A549 (cell line): Measurements from ENCODE around the gene RCSD1. TPM values are rescaled to one million over a fixed set of nuclear protein-coding genes. Genes with fewer than 3 reads are reported as not detected.
A peak's percentile ranks its signal among the peaks of the same experiment; 100 is the strongest.

ENCODE experiments used
- ATAC-seq, 2 experiments: fragments of 200-7000 bp in 1 of 2; fragments of >200 bp in 1 of 2; cut with Nextera tagmentation in 1 of 2; cut with Tn5 transposase in 1 of 2; 3 replicates each; pipeline versions ENCODE4 v1.8.0 to v1.9.1; 2018 to 2020; ENCODE audit warnings: mild to moderate bottlenecking in 1 of 2, moderate library complexity in 1 of 2
- CTCF ChIA-PET: fragments of 300-600 bp; sonication (Branson Sonifier 250); formaldehyde crosslinking; extraction: SDS; loops from one replicate; lab custom pipeline; 2021; ENCODE audit warnings: antibody characterized with exemption, inconsistent platforms; lab: Yijun Ruan, JAX
- POLR2A ChIA-PET: fragments of 350-600 bp; formaldehyde crosslinking; extraction: SDS; loops from one replicate; lab custom pipeline; 2021; ENCODE audit warnings: antibody characterized with exemption, inconsistent platforms; lab: Yijun Ruan, JAX
- DNase-seq, 2 experiments: peaks; one replicate each; pipeline versions ENCODE4 v3.0.0 to v3.0.0-alpha.2; 2011 to 2016; ENCODE audit warnings: low read depth in 1 of 2, low spot score in 1 of 2
- FAIRE-seq: peaks from 2 replicates; lab custom pipeline; 2011; peaks lifted over from hg19 to GRCh38; lab: Jason Lieb, UNC
- H3K27ac ChIP-seq, 2 experiments: fragments of >200 bp; sonication (Bioruptor Twin); formaldehyde crosslinking; 3 replicates each; pipeline ENCODE4 v1.5.1; 2016 to 2017
- H3K4me1 ChIP-seq: fragments of >200 bp; sonication (Bioruptor Twin); formaldehyde crosslinking; 3 replicates; pipeline ENCODE4 v1.6.1; 2016
- H3K4me2 ChIP-seq: fragments of >200 bp; sonication (Bioruptor Twin); formaldehyde crosslinking; 3 replicates; pipeline ENCODE4 v1.6.1; 2016
- H3K4me3 ChIP-seq: fragments of >200 bp; sonication (Bioruptor Twin); formaldehyde crosslinking; 3 replicates; pipeline ENCODE4 v1.5.1; 2016
- H3K9me3 ChIP-seq: fragments of >200 bp; sonication (Bioruptor Twin); formaldehyde crosslinking; 3 replicates; pipeline ENCODE4 v1.6.1; 2016
- CEBPB ChIP-seq, 2 experiments: fragments of >200 bp in 1 of 2; sonication (Bioruptor Twin) in 1 of 2; formaldehyde crosslinking in 1 of 2; IDR thresholded peaks; 2 replicates each; pipeline ENCODE4 v1.6.1; 2012 to 2016
- CHD2 ChIP-seq: fragments of 150-350 bp; IDR thresholded peaks from 2 replicates; pipeline ENCODE4 v1.6.1; 2014; ENCODE audit warnings: low read length; ENCODE audit not compliant: partially characterized antibody
- CHD4 ChIP-seq: fragments of 200-600 bp; sonication (generic); IDR thresholded peaks from 2 replicates; pipeline ENCODE4 v1.6.1; 2016; ENCODE audit warnings: antibody characterized with exemption, mild to moderate bottlenecking, borderline replicate concordance
- EHF ChIP-seq: fragments of 250-450 bp; sonication (Bioruptor Pico); IDR thresholded peaks from 2 replicates; pipeline ENCODE4 v1.5.0; 2020; ENCODE audit warnings: mild to moderate bottlenecking
- EP300 ChIP-seq, 2 experiments: fragments of >200 bp; sonication (Bioruptor Twin); formaldehyde crosslinking; IDR thresholded peaks; 2 replicates in 1 of 2; 3 replicates in 1 of 2; pipeline ENCODE4 v1.6.1; 2016 to 2017
- FOXS1 ChIP-seq: fragments of 250-450 bp; sonication (Bioruptor Pico); IDR thresholded peaks from 2 replicates; pipeline ENCODE4 v1.5.0; 2020; ENCODE audit warnings: mild to moderate bottlenecking, moderate library complexity
- HEYL ChIP-seq: fragments of 250-450 bp; sonication (Bioruptor Pico); IDR thresholded peaks from 2 replicates; pipeline ENCODE4 v1.8.0; 2021; ENCODE audit warnings: mild to moderate bottlenecking, moderate library complexity
- HOXB5 ChIP-seq: fragments of 250-450 bp; sonication (Bioruptor Pico); IDR thresholded peaks from 2 replicates; pipeline ENCODE4 v1.5.0; 2020; ENCODE audit warnings: mild to moderate bottlenecking, moderate library complexity
- JUNB ChIP-seq: fragments of >200 bp; sonication (Bioruptor Twin); formaldehyde crosslinking; IDR thresholded peaks from 2 replicates; pipeline ENCODE4 v1.6.1; 2016
- KDM1A ChIP-seq: fragments of 200-600 bp; sonication (generic); IDR thresholded peaks from 2 replicates; pipeline ENCODE4 v1.6.1; 2016; ENCODE audit warnings: low read depth, mild to moderate bottlenecking
- MAFK ChIP-seq: fragments of 450-650 bp; IDR thresholded peaks from 2 replicates; pipeline ENCODE4 v1.6.1; 2014; ENCODE audit not compliant: partially characterized antibody
- MAZ ChIP-seq: fragments of 150-350 bp; IDR thresholded peaks from 2 replicates; pipeline ENCODE4 v1.6.1; 2014; ENCODE audit warnings: antibody characterized with exemption, low read depth, low read length, borderline replicate concordance
- NFE2L2 ChIP-seq: fragments of 150-350 bp; conservative IDR thresholded peaks from 2 replicates; pipeline ENCODE4 v1.6.1; 2014; ENCODE audit warnings: low read length
- POLR2AphosphoS2 ChIP-seq: conservative IDR thresholded peaks from 2 replicates; pipeline ENCODE4 v1.6.1; 2012; ENCODE audit warnings: low read length, improper control_type of control experiment, inconsistent platforms
- RARB ChIP-seq: fragments of 250-450 bp; sonication (Bioruptor Pico); IDR thresholded peaks from 2 replicates; pipeline ENCODE4 v1.8.0; 2021; ENCODE audit warnings: mild to moderate bottlenecking, moderate library complexity
- RCOR1 ChIP-seq: fragments of 150-350 bp; IDR thresholded peaks from 2 replicates; pipeline ENCODE4 v1.6.1; 2014; ENCODE audit warnings: antibody characterized with exemption, low read length, low read depth
- RNF2 ChIP-seq: fragments of 200-600 bp; sonication (generic); IDR thresholded peaks from 2 replicates; pipeline ENCODE4 v1.6.1; 2016; ENCODE audit warnings: low read depth, mild to moderate bottlenecking, antibody characterized with exemption, moderate library complexity, borderline replicate concordance
- SMC3 ChIP-seq: fragments of >200 bp; sonication (Bioruptor Twin); formaldehyde crosslinking; IDR thresholded peaks from 3 replicates; pipeline ENCODE4 v1.6.1; 2018; ENCODE audit warnings: inconsistent platforms
- SREBF2 ChIP-seq: fragments of 450-650 bp; IDR thresholded peaks from 2 replicates; pipeline ENCODE4 v1.6.1; 2014; ENCODE audit warnings: mild to moderate bottlenecking, moderate library complexity
- TFCP2L1 ChIP-seq: fragments of 250-450 bp; sonication (Bioruptor Pico); IDR thresholded peaks from 2 replicates; pipeline ENCODE4 v1.5.0; 2021; ENCODE audit warnings: mild to moderate bottlenecking
- ZC3H11A ChIP-seq: fragments of 450-650 bp; IDR thresholded peaks from 2 replicates; pipeline ENCODE4 v1.6.1; 2014; ENCODE audit warnings: antibody characterized with exemption, mild to moderate bottlenecking
- ZFP36 ChIP-seq: fragments of 450-650 bp; IDR thresholded peaks from 2 replicates; pipeline ENCODE4 v1.6.1; 2014; ENCODE audit warnings: borderline replicate concordance; ENCODE audit not compliant: partially characterized antibody
- ZNF302 ChIP-seq: fragments of 250-450 bp; sonication (Bioruptor Pico); IDR thresholded peaks from 2 replicates; pipeline ENCODE4 v1.9.0; 2021; ENCODE audit warnings: inconsistent platforms, mild to moderate bottlenecking, moderate library complexity
- WGBS: methylation state at CpG from one replicate; pipeline ENCODE4 v1.1.6; 2017; ENCODE audit errors: missing lambda C conversion rate; 5-methylcytosine and 5-hydroxymethylcytosine counted together
- polyA plus RNA-seq, 4 experiments: library from polyadenylated mRNA; depleted of rRNA in 3 of 4; stranded (reverse); fragments of >200 nt; fragmentation: RNase III in 1 of 4; extraction: RNeasy Plus Mini Kit Qiagen cat#74134 plus additional on column Dnase treatment in 1 of 4; gene quantifications; 2 replicates in 3 of 4; 3 replicates in 1 of 4; pipeline ENCODE4 v1.2.3, GENCODE V29; 2011 to 2017
- TF ChIP-seq, protein P1 (sequence below): fragments of 450-650 bp; IDR thresholded peaks from 2 replicates; pipeline ENCODE4 v1.6.1; 2014; ENCODE audit warnings: antibody characterized with exemption
- TF ChIP-seq, protein P2 (sequence below): fragments of >200 bp; sonication (Bioruptor Twin); formaldehyde crosslinking; IDR thresholded peaks from 3 replicates; pipeline ENCODE4 v1.5.1; 2016
- TF ChIP-seq, protein P3 (sequence below): fragments of >200 bp; sonication (Bioruptor Twin); formaldehyde crosslinking; IDR thresholded peaks from 2 replicates; pipeline ENCODE4 v1.6.1; 2016
- TF ChIP-seq, protein P4 (sequence below): fragments of >200 bp; sonication (Bioruptor Twin); formaldehyde crosslinking; IDR thresholded peaks from 3 replicates; pipeline ENCODE4 v1.6.1; 2016
- TF ChIP-seq, protein P5 (sequence below): fragments of 250-450 bp; sonication (Bioruptor Pico); IDR thresholded peaks from 2 replicates; pipeline ENCODE4 v1.5.0; 2020; ENCODE audit warnings: low read depth, mild to moderate bottlenecking, moderate library complexity

The RCSD1 gene
- polyA plus RNA-seq, 2 of the 4 experiments (the other 2 are of a cell fraction), result not detected

DNA sequence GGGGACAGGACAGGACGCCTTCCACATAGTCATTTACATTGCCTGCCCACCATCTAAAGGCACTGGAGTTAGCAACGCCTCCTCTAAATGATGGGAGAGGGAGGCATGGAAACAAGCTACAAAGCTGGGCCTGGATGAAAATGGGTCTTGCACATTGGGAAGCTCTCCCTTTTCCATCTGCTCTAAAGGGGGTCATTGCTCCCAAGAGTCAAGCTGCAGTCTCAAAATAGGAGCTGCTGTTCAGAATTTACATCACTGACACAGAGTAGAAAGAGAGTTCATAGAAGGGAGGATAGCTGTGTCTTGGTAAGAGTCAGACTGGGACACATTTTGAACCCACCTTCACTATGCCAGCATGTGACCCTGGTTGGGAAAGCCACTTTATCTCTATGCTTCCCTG lies 26.6 kb downstream of the RCSD1 start:
- Histone ChIP-seq H3K27ac (no peak overlapping the region), H3K4me1 (peaks cover 8% of the 10 kb centered on the region), H3K4me3 (no peak overlapping the region), H3K4me2 (no peak overlapping the region), H3K9me3 (no peaks in the 10 kb centered on the region)
- ChIA-PET CTCF (interaction anchor here (0.9 to 2.4 kb wide), 3 partner anchors 31 to 270 kb away, joined by 3 to 8 read pairs (median 5); no protein-coding TSS in a partner anchor), POLR2A (no interaction called here)
- TF ChIP-seq SREBF2, result no peak
- DNase-seq (no peak), ATAC-seq (no peak), FAIRE-seq (no peak)
- 73% methylated on average over 2 of the region's 2 CpGs for WGBS

DNA sequence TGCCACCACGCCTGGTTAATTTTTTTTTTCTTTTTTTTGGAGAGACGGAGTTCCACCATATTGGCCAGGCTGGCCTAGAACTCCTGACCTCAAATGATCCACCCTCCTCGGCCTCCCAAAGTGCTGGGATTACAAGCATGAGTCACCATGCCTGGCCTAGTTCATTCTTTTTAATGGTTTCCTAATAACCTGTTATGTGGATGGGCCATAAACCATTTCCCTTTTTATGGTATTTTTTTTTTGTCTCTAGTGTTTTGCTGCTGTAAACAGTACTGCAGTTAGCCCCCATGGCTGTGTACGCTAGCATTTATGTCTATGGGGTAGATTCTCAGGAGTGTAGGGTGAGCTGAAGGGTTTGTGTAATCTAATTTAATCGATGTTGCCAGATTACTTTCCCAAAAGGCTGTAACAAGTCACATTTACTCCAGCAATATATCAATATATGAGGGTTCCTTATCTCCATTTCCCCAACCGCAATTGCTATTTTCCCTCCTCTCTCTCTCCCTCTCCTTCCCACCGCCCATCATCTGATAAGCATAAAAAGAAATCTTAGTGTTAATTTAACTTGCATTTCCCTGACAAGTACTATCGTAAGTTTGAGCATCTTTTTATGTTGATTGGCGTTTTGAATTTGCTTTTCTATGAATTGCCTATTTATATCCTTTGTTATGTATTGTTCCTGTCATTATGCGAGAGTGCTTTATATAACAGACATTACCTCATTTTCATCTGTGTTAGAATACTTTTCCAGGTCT lies 28.7 kb downstream of the RCSD1 start:
- ATAC-seq (no peak), FAIRE-seq (no peak), DNase-seq (no peak)
- H3K27ac ChIP-seq, result no peak overlapping the region
- no peak overlapping the region for H3K4me2 ChIP-seq
- POLR2A ChIA-PET, result no interaction called here
- CTCF ChIA-PET, result interaction anchor here (1.0 kb wide), 1 partner anchor 29 kb away, joined by 3 read pairs; no protein-coding TSS in a partner anchor
- H3K4me1 ChIP-seq, result peaks cover 29% of the 10 kb centered on the region
- no peaks in the 10 kb centered on the region for H3K9me3 ChIP-seq
- 79% methylated on average over 10 of the region's 10 CpGs for WGBS
- H3K4me3 ChIP-seq, result no peak overlapping the region
- TF ChIP-seq SREBF2 (no peak), JUNB (no peak), RCOR1 (no peak), NFE2L2 (no peak), SMC3 (no peak), TFCP2L1 (CRISPR knock-in tag) (no peak), CHD2 (no peak), ZFP36 (no peak), HEYL (no peak), CHD4 (no peak)
- TF ChIP-seq, protein P1, sequence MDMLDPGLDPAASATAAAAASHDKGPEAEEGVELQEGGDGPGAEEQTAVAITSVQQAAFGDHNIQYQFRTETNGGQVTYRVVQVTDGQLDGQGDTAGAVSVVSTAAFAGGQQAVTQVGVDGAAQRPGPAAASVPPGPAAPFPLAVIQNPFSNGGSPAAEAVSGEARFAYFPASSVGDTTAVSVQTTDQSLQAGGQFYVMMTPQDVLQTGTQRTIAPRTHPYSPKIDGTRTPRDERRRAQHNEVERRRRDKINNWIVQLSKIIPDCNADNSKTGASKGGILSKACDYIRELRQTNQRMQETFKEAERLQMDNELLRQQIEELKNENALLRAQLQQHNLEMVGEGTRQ, result no peak
- TF ChIP-seq, protein P2, sequence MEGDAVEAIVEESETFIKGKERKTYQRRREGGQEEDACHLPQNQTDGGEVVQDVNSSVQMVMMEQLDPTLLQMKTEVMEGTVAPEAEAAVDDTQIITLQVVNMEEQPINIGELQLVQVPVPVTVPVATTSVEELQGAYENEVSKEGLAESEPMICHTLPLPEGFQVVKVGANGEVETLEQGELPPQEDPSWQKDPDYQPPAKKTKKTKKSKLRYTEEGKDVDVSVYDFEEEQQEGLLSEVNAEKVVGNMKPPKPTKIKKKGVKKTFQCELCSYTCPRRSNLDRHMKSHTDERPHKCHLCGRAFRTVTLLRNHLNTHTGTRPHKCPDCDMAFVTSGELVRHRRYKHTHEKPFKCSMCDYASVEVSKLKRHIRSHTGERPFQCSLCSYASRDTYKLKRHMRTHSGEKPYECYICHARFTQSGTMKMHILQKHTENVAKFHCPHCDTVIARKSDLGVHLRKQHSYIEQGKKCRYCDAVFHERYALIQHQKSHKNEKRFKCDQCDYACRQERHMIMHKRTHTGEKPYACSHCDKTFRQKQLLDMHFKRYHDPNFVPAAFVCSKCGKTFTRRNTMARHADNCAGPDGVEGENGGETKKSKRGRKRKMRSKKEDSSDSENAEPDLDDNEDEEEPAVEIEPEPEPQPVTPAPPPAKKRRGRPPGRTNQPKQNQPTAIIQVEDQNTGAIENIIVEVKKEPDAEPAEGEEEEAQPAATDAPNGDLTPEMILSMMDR, result no peak
- TF ChIP-seq, protein P3, sequence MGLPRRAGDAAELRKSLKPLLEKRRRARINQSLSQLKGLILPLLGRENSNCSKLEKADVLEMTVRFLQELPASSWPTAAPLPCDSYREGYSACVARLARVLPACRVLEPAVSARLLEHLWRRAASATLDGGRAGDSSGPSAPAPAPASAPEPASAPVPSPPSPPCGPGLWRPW, result no peak
- TF ChIP-seq, all 56 proteins: peak for 0

DNA sequence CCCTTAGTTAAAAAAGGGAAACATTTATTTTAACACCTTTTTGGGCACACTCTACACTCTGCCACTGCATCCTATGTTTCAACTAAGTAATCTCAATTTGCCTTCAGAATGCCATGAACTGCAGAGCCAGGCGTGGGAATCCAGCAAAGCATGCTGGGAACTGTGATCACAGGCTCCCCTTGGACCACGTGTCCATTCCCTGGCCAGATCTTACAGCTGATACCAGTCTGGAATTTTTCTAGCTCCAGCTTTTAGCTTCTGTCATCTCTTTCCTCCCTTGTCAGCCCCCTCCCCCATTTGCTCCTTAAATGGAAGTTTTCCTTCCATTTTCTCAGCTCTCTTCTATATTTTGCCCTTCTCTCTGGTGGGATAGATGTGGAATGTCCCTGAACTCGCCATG lies 29.4 kb downstream of the RCSD1 start:
- H3K27ac ChIP-seq, result no peak overlapping the region
- TF ChIP-seq, protein P4, sequence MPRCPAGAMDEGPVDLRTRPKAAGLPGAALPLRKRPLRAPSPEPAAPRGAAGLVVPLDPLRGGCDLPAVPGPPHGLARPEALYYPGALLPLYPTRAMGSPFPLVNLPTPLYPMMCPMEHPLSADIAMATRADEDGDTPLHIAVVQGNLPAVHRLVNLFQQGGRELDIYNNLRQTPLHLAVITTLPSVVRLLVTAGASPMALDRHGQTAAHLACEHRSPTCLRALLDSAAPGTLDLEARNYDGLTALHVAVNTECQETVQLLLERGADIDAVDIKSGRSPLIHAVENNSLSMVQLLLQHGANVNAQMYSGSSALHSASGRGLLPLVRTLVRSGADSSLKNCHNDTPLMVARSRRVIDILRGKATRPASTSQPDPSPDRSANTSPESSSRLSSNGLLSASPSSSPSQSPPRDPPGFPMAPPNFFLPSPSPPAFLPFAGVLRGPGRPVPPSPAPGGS, result no peak
- TF ChIP-seq CHD2 (no peak), EP300 (IDR thresholded peaks at IDR 0.05) (no peak), HOXB5 (CRISPR knock-in tag) (no peak), POLR2AphosphoS2 (no peak), CEBPB (IDR thresholded peaks at IDR 0.05) (no peak), MAFK (no peak), FOXS1 (CRISPR knock-in tag) (no peak), EHF (CRISPR knock-in tag) (no peak), KDM1A (no peak), ZNF302 (no peak), SREBF2 (no peak), RNF2 (no peak), MAZ (no peak), ZC3H11A (no peak), RARB (no peak), ZFP36 (no peak)
- TF ChIP-seq, protein P5, sequence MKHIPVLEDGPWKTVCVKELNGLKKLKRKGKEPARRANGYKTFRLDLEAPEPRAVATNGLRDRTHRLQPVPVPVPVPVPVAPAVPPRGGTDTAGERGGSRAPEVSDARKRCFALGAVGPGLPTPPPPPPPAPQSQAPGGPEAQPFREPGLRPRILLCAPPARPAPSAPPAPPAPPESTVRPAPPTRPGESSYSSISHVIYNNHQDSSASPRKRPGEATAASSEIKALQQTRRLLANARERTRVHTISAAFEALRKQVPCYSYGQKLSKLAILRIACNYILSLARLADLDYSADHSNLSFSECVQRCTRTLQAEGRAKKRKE, result no peak
- TF ChIP-seq, protein P1, result no peak
- POLR2A ChIA-PET, result no interaction called here
- peak in 1 of 2 experiments; percentile 17 for DNase-seq
- CTCF ChIA-PET, result interaction anchor here (0.7 to 1.2 kb wide), 3 partner anchors 14 to 28 kb away, joined by 3 to 4 read pairs (median 3); no protein-coding TSS in a partner anchor
- H3K4me3 ChIP-seq, result no peak overlapping the region
- no peak for FAIRE-seq
- 73% methylated on average over 3 of the region's 3 CpGs for WGBS
- no peak overlapping the region for H3K4me2 ChIP-seq
- peaks cover 35% of the 10 kb centered on the region for H3K4me1 ChIP-seq
- ATAC-seq, result no peak
- H3K9me3 ChIP-seq, result no peaks in the 10 kb centered on the region
